ENCODE data around the gene EYS.
A peak's percentile ranks its signal among the peaks of the same experiment; 100 is the strongest.

Gene EYS

GRCh38 chr6:64347411-64347810 lies 1359.6 kb downstream of the EYS start:
- no peak for ATAC-seq

GRCh38 chr6:64335195-64335594 lies 1371.8 kb downstream of the EYS start:
- DNase-seq (ENCODE audit: low spot score in 2 of 2) (no peak), ATAC-seq (no peak)
- no peaks in the 10 kb centered on the region for H3K4me1 Mint-ChIP-seq
- peaks cover 32% of the 10 kb centered on the region for H3K9me3 Mint-ChIP-seq
- H3K27ac Mint-ChIP-seq: no peak overlapping the region
- no peak overlapping the region for H3K4me3 Mint-ChIP-seq
- H3K36me3 Mint-ChIP-seq: no peaks in the 10 kb centered on the region

More at GRCh38 chr6:64347411-64347810, 1359.6 kb downstream of the EYS start:
- no peak for DNase-seq (ENCODE audit: low spot score in 2 of 2)
- peaks cover 11% of the 10 kb centered on the region for H3K9me3 Mint-ChIP-seq
- no peak overlapping the region for H3K27ac Mint-ChIP-seq
- H3K4me3 Mint-ChIP-seq: no peak overlapping the region
- no peaks in the 10 kb centered on the region for H3K4me1 Mint-ChIP-seq
- H3K36me3 Mint-ChIP-seq: no peaks in the 10 kb centered on the region

- H3K27ac Mint-ChIP-seq: no peak overlapping the region
- DNase-seq (ENCODE audit: low spot score in 2 of 2) (no peak), ATAC-seq (no peak)
- no peaks in the 10 kb centered on the region for H3K36me3 Mint-ChIP-seq
- no peak overlapping the region for H3K4me3 Mint-ChIP-seq
- H3K4me1 Mint-ChIP-seq: no peaks in the 10 kb centered on the region
- H3K9me3 Mint-ChIP-seq: peaks cover 30% of the 10 kb centered on the region
These were observed 1372.4 kb downstream of the EYS start for GRCh38 chr6:64334636-64335035.

DNA sequence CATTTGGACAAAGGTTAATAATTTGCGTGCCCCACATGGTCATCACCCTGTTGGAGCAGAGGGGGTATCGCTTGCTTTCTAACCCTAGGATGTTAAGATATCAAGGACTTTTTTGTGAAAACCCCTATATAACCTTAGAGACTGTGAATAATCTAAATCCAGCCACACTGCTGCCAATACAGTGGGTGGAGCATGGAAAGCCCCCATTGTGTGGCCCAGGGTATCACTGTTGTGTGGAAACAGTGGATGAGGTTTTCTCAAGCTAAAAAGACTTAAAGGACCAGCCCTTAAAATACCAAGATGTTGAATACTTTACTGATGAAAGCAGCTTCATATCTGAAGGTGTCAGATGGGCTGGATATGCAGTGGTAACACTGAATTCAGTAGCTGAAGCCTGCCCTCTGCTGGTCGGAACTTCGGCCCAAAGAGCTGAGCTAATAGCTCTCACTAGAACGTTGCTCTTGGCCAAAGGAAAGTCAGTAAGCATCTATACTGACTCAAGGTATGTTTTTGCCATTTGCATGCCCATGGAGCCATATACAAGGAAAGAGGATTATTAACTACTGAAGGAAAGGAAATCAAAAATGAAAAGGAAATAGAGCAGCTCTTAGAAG lies 1376.2 kb downstream of the EYS start:
- H3K27ac Mint-ChIP-seq: no peak overlapping the region
- H3K4me1 Mint-ChIP-seq: no peaks in the 10 kb centered on the region
- no peaks in the 10 kb centered on the region for H3K36me3 Mint-ChIP-seq
- no peak for ATAC-seq
- no peak overlapping the region for H3K4me3 Mint-ChIP-seq
- H3K9me3 Mint-ChIP-seq: peaks cover 16% of the 10 kb centered on the region
- peak in 1 of 2 donors; percentile 55 for DNase-seq (ENCODE audit: low spot score in 2 of 2)

DNA sequence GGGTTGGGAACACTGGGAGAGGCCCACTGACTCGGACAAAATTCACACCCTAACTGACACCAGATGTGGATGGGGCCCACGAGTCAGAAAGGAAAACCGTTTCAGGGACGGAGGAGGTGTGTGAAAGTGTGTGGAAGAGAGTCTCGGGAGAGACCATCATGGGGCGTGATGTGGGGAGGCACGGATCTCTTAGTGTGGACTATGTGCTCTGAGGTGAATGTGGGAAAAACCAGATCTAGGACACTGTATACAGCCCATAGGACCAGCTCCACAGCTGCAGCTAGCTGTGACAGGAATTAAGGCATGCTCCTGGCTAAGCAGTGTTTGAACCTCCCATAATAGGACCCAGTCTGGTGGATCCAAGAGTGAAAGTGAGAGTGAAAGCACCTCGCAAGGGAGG lies 1380.1 kb downstream of the EYS start:
- no peaks in the 10 kb centered on the region for H3K36me3 Mint-ChIP-seq
- H3K9me3 Mint-ChIP-seq: peaks cover 14% of the 10 kb centered on the region
- ATAC-seq (no peak), DNase-seq (ENCODE audit: low spot score in 2 of 2) (no peak)
- H3K4me1 Mint-ChIP-seq: no peaks in the 10 kb centered on the region
- H3K4me3 Mint-ChIP-seq: no peak overlapping the region
- H3K27ac Mint-ChIP-seq: no peak overlapping the region

DNA sequence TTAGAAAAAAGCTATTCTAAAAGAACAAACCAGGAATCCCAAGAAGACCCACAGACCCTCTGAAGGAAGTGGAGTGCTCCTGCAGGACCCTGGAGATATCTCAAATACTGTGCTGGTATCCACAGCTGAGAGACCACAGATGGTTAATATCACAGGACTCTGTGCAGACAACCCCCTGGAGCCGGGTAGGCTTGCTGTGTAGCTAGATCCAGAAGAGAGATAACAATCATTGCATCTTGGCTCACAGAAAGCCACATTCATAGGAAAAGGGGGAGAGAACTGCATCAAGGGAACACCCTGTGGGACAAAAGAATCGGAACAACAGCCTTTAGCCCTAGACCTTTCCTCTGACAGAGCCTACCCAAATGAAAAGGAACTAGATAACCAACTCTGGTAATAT lies 1381.9 kb downstream of the EYS start:
- ATAC-seq: no peak
- Mint-ChIP-seq H3K4me3 (no peak overlapping the region), H3K36me3 (no peaks in the 10 kb centered on the region), H3K9me3 (peaks cover 9% of the 10 kb centered on the region), H3K4me1 (no peaks in the 10 kb centered on the region), H3K27ac (no peak overlapping the region)
- no peak for DNase-seq (ENCODE audit: low spot score in 2 of 2)

- Mint-ChIP-seq H3K27ac (no peak overlapping the region), H3K36me3 (no peaks in the 10 kb centered on the region), H3K4me3 (no peak overlapping the region), H3K9me3 (peaks cover 20% of the 10 kb centered on the region), H3K4me1 (no peaks in the 10 kb centered on the region)
- DNase-seq (ENCODE audit: low spot score in 2 of 2): no peak
- ATAC-seq: no peak
These were observed 1396.8 kb downstream of the EYS start for GRCh38 chr6:64310214-64310613.

DNA sequence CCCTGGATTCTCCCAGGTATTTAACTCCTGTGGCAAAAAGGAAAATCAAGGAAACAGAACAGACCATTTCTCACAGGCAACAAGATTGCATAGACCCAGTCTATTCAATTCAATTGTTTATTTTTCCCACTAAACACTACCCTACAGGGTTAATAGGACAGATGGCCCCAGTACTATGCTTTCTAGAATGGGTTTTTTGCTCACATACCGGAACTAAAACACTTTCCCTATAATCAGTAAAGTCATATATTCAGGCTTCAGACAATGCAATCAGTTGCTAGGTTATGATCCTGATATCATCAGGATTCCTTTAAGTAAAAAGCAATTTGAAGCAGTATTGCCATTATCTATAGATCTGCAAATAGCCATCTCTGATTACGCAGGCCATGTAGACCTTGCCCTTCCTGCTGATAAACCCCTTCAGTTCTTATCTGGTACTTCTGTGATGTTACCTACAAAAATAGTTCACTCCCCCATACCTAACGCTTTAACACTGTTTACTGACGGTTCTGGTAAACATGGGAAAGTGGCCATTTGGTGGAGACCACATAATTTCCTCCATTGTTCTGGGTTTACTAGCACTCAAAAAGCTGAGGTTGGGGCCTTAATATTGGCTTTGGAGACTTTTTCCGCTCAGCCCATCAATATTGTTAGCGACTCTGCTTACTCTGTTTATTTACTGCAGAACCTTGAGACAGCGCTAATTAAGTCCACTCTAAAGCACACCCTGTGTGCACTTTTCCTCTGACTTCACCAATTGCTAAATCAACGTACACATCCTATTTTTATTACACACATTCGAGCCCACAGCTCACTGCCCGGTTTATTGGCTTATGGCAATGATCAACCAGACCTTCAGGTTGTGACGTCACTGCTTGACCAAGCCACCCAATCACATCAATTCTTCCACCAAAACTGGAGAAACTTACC lies 1405.5 kb downstream of the EYS start:
- DNase-seq (ENCODE audit: low spot score in 2 of 2): no peak
- H3K27ac Mint-ChIP-seq: no peak overlapping the region
- H3K9me3 Mint-ChIP-seq: peaks cover 23% of the 10 kb centered on the region
- H3K4me1 Mint-ChIP-seq: no peaks in the 10 kb centered on the region
- no peak overlapping the region for H3K4me3 Mint-ChIP-seq
- ATAC-seq: no peak
- H3K36me3 Mint-ChIP-seq: no peaks in the 10 kb centered on the region

- H3K4me3 Mint-ChIP-seq: no peak overlapping the region
- no peaks in the 10 kb centered on the region for H3K4me1 Mint-ChIP-seq
- H3K27ac Mint-ChIP-seq: no peak overlapping the region
- H3K9me3 Mint-ChIP-seq: peaks cover 23% of the 10 kb centered on the region
- no peaks in the 10 kb centered on the region for H3K36me3 Mint-ChIP-seq
- ATAC-seq (no peak), DNase-seq (ENCODE audit: low spot score in 2 of 2) (no peak)
These were observed 1407.8 kb downstream of the EYS start for GRCh38 chr6:64299176-64299575.

DNA sequence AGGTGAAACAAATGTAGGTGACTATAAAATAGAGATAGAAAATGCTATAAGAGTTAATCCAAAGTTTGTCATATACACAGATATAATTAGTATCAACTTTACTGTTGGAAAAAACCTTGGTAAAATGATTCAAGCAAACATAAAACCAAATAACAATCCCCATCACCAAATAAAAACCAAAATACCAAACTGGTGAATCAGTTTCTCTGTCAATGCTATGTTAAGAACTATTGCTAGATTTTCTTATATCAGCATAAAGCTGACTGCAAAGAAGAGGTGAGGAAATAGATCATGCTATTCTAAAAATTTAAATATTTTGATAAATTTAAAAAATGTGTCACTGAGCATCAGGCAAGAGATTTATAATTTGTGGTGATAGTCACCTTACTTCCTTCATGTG lies 1413.0 kb downstream of the EYS start:
- DNase-seq (ENCODE audit: low spot score in 2 of 2) (no peak), ATAC-seq (no peak)
- H3K4me3 Mint-ChIP-seq: no peak overlapping the region
- peaks cover 16% of the 10 kb centered on the region for H3K9me3 Mint-ChIP-seq
- no peaks in the 10 kb centered on the region for H3K4me1 Mint-ChIP-seq
- no peak overlapping the region for H3K27ac Mint-ChIP-seq
- no peaks in the 10 kb centered on the region for H3K36me3 Mint-ChIP-seq

DNA sequence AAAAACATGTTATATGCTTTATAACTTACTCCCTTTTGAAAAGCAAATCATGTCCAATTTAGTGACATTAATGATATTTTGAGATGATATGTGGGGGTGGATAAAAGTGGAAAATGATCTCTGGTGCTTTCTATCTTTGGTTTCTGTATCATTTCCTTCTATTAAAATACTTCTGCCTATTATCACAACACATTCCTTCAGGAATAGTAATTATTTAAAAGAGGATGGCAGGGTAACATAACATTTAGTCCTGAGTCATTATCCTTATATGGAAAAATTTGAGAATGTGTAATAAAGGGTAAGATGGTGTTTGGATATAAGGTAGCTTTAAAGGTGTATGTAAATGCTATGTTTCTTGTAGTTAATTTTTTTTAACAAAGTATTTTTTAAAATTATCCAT lies 1413.7 kb downstream of the EYS start:
- Mint-ChIP-seq H3K9me3 (peaks cover 18% of the 10 kb centered on the region), H3K4me1 (no peaks in the 10 kb centered on the region), H3K36me3 (no peaks in the 10 kb centered on the region), H3K4me3 (no peak overlapping the region), H3K27ac (no peak overlapping the region)
- no peak for ATAC-seq
- no peak for DNase-seq (ENCODE audit: low spot score in 2 of 2)

DNA sequence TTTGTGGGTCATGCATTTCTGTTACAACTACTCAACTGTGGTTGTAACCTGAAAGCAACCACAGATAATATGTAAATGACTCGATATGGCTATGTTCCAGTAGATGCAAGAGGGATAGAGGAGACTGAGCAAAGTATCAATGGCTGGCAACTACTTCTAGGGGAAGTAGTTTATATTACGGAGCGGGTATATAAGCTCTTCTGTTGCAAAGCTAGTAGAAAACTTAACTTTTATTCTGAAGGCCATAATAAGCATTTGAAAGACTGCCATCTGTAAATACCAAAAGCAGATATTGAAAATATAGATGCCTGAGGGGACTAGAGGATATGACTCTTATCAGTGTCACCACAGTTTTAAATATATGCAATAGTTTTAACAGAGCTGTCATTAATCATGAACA lies 1416.2 kb downstream of the EYS start:
- H3K36me3 Mint-ChIP-seq: no peaks in the 10 kb centered on the region
- H3K9me3 Mint-ChIP-seq: peaks cover 15% of the 10 kb centered on the region
- H3K27ac Mint-ChIP-seq: no peak overlapping the region
- no peak overlapping the region for H3K4me3 Mint-ChIP-seq
- no peak for DNase-seq (ENCODE audit: low spot score in 2 of 2)
- ATAC-seq: no peak
- H3K4me1 Mint-ChIP-seq: no peaks in the 10 kb centered on the region

DNA sequence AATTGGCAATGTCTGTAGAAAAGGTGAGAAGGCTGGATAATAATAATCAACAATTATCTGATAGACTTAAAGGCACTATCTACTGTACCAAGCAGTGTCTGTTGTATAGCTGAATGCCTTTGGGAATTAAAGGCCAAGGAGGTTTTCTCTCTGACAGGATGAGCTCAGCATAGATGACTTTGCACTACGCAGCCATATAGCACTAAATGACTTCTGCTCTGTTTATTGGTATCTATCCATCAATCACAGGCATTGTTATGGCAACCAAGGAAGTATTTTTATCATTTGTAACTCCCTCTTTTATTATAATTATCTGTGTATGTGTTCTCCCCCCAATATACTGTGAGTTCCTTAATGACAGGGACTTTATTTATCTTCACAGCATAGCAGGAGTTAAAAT lies 1417.1 kb downstream of the EYS start:
- no peaks in the 10 kb centered on the region for H3K36me3 Mint-ChIP-seq
- peaks cover 16% of the 10 kb centered on the region for H3K9me3 Mint-ChIP-seq
- DNase-seq (ENCODE audit: low spot score in 2 of 2): no peak
- H3K4me1 Mint-ChIP-seq: no peaks in the 10 kb centered on the region
- no peak overlapping the region for H3K27ac Mint-ChIP-seq
- no peak overlapping the region for H3K4me3 Mint-ChIP-seq
- no peak for ATAC-seq

DNA sequence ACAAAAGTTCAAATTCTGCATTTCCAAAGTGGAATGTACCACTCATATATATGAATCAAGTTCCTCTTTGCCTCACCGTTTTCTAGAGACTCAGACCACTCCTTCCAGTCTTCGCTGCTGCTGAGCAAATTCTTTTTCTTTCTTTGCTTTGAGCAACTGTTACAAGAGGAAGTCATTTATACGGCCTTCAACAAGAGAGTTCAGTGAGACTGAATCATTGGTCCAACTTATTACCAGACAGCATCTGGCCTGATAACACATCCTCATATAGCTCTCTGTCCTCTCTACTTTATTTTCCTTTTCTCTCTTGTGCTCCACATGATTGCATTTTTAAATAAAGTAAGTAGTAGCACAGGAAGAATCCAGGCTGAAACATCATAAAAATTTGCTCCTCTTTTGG lies 1418.7 kb downstream of the EYS start:
- Mint-ChIP-seq H3K4me3 (no peak overlapping the region), H3K36me3 (no peaks in the 10 kb centered on the region), H3K4me1 (no peaks in the 10 kb centered on the region), H3K27ac (no peak overlapping the region), H3K9me3 (peaks cover 18% of the 10 kb centered on the region)
- ATAC-seq: no peak
- no peak for DNase-seq (ENCODE audit: low spot score in 2 of 2)

- Mint-ChIP-seq H3K9me3 (peaks cover 19% of the 10 kb centered on the region), H3K36me3 (no peaks in the 10 kb centered on the region), H3K27ac (no peak overlapping the region), H3K4me3 (no peak overlapping the region), H3K4me1 (no peaks in the 10 kb centered on the region)
- no peak for DNase-seq (ENCODE audit: low spot score in 2 of 2)
- no peak for ATAC-seq
These were observed 1425.9 kb downstream of the EYS start for GRCh38 chr6:64281167-64281566.

DNA sequence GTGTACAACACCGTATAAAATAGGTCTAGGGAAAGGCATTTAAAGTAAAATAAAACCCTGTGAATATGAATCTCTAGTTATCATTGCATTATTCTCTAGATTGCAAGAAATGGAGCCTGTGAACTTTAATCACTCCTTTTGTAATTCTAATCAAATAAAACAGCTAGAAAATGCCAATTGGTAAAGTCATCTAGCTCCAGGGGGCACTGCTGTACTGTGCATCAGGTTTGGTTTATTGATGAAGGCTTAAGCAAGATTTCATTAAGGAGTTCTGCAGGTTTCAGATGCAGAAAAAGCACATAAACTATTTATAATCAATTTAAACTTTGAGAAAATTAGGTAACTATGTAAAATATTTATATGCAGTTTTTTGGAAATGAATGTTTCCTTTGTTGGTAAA lies 1426.5 kb downstream of the EYS start:
- no peaks in the 10 kb centered on the region for H3K4me1 Mint-ChIP-seq
- no peak overlapping the region for H3K4me3 Mint-ChIP-seq
- no peaks in the 10 kb centered on the region for H3K36me3 Mint-ChIP-seq
- DNase-seq (ENCODE audit: low spot score in 2 of 2): no peak
- no peak for ATAC-seq
- peaks cover 21% of the 10 kb centered on the region for H3K9me3 Mint-ChIP-seq
- H3K27ac Mint-ChIP-seq: no peak overlapping the region
